Thyroid gland (tissue), 4 donors: Measurements from ENCODE around the gene APELA. TPM values are rescaled to one million over a fixed set of nuclear protein-coding genes. Genes with fewer than 3 reads are reported as not detected.

ENCODE experiments used
- DNase-seq, 2 donors: peaks; one replicate each; pipeline ENCODE4 v3.0.0-alpha.2; 2019
- H3K27ac ChIP-seq, 3 donors: fragments of 200-600 bp; sonication (generic); 1 replicate in 2 of 3; 2 replicates in 1 of 3; pipeline ENCODE4 v1.5.1; 2016 to 2019; ENCODE audit warnings: mild to moderate bottlenecking in 1 of 3, moderate library complexity in 1 of 3
- H3K27me3 ChIP-seq: fragments of 200-600 bp; sonication (generic); one replicate; pipeline ENCODE4 v1.5.1; 2019
- H3K36me3 ChIP-seq, 2 donors: fragments of 200-600 bp; sonication (generic); one replicate each; pipeline ENCODE4 v1.5.1; 2016 to 2019
- H3K4me1 ChIP-seq, 2 donors: fragments of 200-600 bp; sonication (generic); one replicate each; pipeline ENCODE4 v1.5.1; 2017 to 2019
- H3K4me3 ChIP-seq, 3 donors: fragments of 200-600 bp; sonication (generic); replicated peaks in 1 of 3; 1 replicate in 2 of 3; 2 replicates in 1 of 3; pipeline ENCODE4 v1.5.1; 2016; ENCODE audit warnings: mild to moderate bottlenecking in 1 of 3
- H3K9me3 ChIP-seq: fragments of 200-600 bp; sonication (generic); one replicate; pipeline ENCODE4 v1.5.1; 2017
- CTCF ChIP-seq, 6 experiments: fragments of 200-600 bp in 3 of 6; fragments of 450-650 bp in 3 of 6; sonication (generic) in 3 of 6; IDR thresholded peaks; one replicate each; pipeline ENCODE4 v1.5.1; 2016 to 2019; ENCODE audit warnings: antibody characterized with exemption in 6 of 6, mild to moderate bottlenecking in 2 of 6, inconsistent platforms in 1 of 6, moderate library complexity in 1 of 6
- POLR2A ChIP-seq, 2 donors: fragments of 450-650 bp; IDR thresholded peaks; one replicate each; pipeline ENCODE4 v1.6.1; 2017; ENCODE audit warnings: antibody characterized with exemption in 2 of 2, mild to moderate bottlenecking in 2 of 2, moderate library complexity in 1 of 2
- WGBS, 2 donors: methylation state at CpG; one replicate each; pipeline ENCODE4 v1.1.5; 2017; 5-methylcytosine and 5-hydroxymethylcytosine counted together
- intact Hi-C: fragments of 100-400 bp; cut with DNase I; formaldehyde crosslinking; loops from one replicate; pipeline ENCODE4 v1.15.1; 2023
- total RNA-seq, 4 donors: library from RNA; depleted of rRNA; stranded (reverse); fragments of >200 nt; gene quantifications; one replicate each; pipeline ENCODE4 v1.2.3, GENCODE V29; 2016

APELA gene
- total RNA-seq, 4 donors from 2014 or later: 2.1 TPM; not detected in 3

GRCh38 chr4:164856396-164856795 is 20.6 kb upstream of the APELA start:
- WGBS, 2 donors: 93 to 94% methylated on average over 1 of the region's 1 CpG
- intact Hi-C loops: no loop called here
- Histone ChIP-seq H3K27me3 (no peaks in the 10 kb centered on the region), H3K36me3 (no peaks in the 10 kb centered on the region), H3K4me3 (no peak overlapping the region), H3K27ac (no peak overlapping the region), H3K9me3 (no peaks in the 10 kb centered on the region), H3K4me1 (no peaks in the 10 kb centered on the region)
- no peak for DNase-seq
- TF ChIP-seq POLR2A (IDR thresholded peaks at IDR 0.05) (no peak), CTCF (IDR thresholded peaks at IDR 0.05) (no peak)

GRCh38 chr4:164866817-164867490 is 10.0 kb upstream of the APELA start:
- intact Hi-C loops: no loop called here
- 30 to 37% methylated on average over 3 of the region's 3 CpGs for WGBS, 2 donors
- TF ChIP-seq CTCF (IDR thresholded peaks at IDR 0.05) (no peak), POLR2A (IDR thresholded peaks at IDR 0.05) (no peak)
- no peak for DNase-seq
- Histone ChIP-seq H3K4me1 (no peaks in the 10 kb centered on the region), H3K4me3 (no peak overlapping the region), H3K27ac (no peak overlapping the region), H3K27me3 (no peaks in the 10 kb centered on the region), H3K36me3 (no peaks in the 10 kb centered on the region), H3K9me3 (no peaks in the 10 kb centered on the region)

GRCh38 chr4:164871673-164872072 is 5.3 kb upstream of the APELA start:
- H3K27ac ChIP-seq: no peak overlapping the region
- no peaks in the 10 kb centered on the region for H3K4me1 ChIP-seq
- DNase-seq: no peak
- no peak overlapping the region for H3K4me3 ChIP-seq
- intact Hi-C loops: no loop called here
- WGBS, 2 donors: 89 to 91% methylated on average over 4 of the region's 4 CpGs
- no peak for TF ChIP-seq POLR2A (IDR thresholded peaks at IDR 0.05)
- no peak for TF ChIP-seq CTCF (IDR thresholded peaks at IDR 0.05)
- no peaks in the 10 kb centered on the region for H3K36me3 ChIP-seq
- no peaks in the 10 kb centered on the region for H3K27me3 ChIP-seq
- H3K9me3 ChIP-seq: no peaks in the 10 kb centered on the region

GRCh38 chr4:164872481-164872880 is 4.5 kb upstream of the APELA start:
- TF ChIP-seq POLR2A (IDR thresholded peaks at IDR 0.05): no peak
- TF ChIP-seq CTCF (IDR thresholded peaks at IDR 0.05): no peak
- intact Hi-C loops: no loop called here
- WGBS, 2 donors: 47 to 50% methylated on average over 3 of the region's 3 CpGs

GRCh38 chr4:164874789-164875188 is 2.2 kb upstream of the APELA start:
- Histone ChIP-seq H3K9me3 (no peaks in the 10 kb centered on the region), H3K27ac (no peak overlapping the region), H3K27me3 (no peaks in the 10 kb centered on the region), H3K4me3 (no peak overlapping the region), H3K36me3 (no peaks in the 10 kb centered on the region), H3K4me1 (peaks cover 0 to 3% of the 10 kb centered on the region in 2 donors)
- 71 to 77% methylated on average over 3 of the region's 3 CpGs for WGBS, 2 donors
- no peak for TF ChIP-seq POLR2A (IDR thresholded peaks at IDR 0.05)
- no peak for TF ChIP-seq CTCF (IDR thresholded peaks at IDR 0.05)
- DNase-seq: no peak
- intact Hi-C loops: no loop called here

More at GRCh38 chr4:164872481-164872880, 4.5 kb upstream of the APELA start:
- no peak for DNase-seq
- Histone ChIP-seq H3K9me3 (no peaks in the 10 kb centered on the region), H3K4me3 (no peak overlapping the region), H3K4me1 (no peaks in the 10 kb centered on the region), H3K27ac (no peak overlapping the region), H3K36me3 (no peaks in the 10 kb centered on the region), H3K27me3 (no peaks in the 10 kb centered on the region)
